OCI-LY3 (cell line): ENCODE data around the gene BTBD2.

Experiments used
- CTCF ChIP-seq: fragments of 200-600, 300-600 bp; sonication (generic); IDR thresholded peaks from 2 replicates; pipeline ENCODE4 v1.5.1; 2014; ENCODE audit warnings: antibody characterized with exemption, low read length, low read depth
- EZH2phosphoT487 ChIP-seq: fragments of 200-600 bp; shearing (Covaris generic); IDR thresholded peaks from 2 replicates; pipeline ENCODE4 v1.6.1; 2018; ENCODE audit warnings: antibody characterized with exemption, mixed run types, low read depth

GRCh38 chr19:1997353-1998233 is 17.9 kb downstream of the BTBD2 start:
- TF ChIP-seq CTCF, result no peak
- no peak for TF ChIP-seq EZH2phosphoT487
